HG03025 (cell line): ENCODE measurements around the gene ATXN10.
"Not testable (repeated sequence)": the region's sequence is repeated elsewhere in the genome, so short reads cannot be mapped to it uniquely, and the experiment has no call there.

Source experiments
- ATAC-seq: cut with Tn5 transposase; IDR thresholded peaks from one replicate; pipeline ENCODE4 v1.9.1; 2021; ENCODE audit warnings: mild to moderate bottlenecking, moderate library complexity; ENCODE audit not compliant: unreplicated experiment, low FRiP score

Gene ATXN10

DNA sequence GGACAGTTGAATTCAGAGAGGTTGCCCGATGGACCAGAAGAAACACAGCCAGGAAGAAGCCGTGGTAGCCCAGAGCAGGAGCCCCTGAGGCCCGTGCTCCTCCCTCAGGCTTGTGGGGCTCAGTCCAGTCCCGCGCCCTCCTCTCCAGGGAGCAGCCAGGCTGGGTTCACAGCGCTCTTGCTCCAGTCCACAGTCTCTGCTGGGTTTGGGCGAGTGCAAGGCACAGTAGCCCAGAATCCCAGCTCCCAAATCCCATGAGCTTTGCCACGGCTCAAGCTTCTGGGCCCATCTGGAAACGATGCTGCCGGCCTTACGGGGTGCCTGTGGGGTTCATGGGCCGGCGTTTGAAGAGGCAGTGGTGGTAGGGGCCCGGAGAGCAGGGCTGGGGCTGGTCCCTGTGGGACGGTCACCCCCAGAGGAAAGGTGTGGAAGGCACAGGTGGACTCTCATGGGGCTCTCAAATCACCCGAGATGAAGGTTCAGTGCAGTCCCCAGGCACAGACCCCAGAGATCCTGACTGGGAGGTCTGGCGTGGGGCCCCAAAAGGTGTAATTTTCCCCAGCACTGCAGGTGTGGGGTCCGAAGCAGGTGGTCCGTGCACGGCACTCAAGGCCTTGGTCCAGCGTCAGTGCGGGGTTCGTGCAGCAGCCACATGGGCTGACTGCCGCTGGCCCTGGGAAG is 30.6 kb upstream of the ATXN10 start:
- no peak for ATAC-seq

DNA sequence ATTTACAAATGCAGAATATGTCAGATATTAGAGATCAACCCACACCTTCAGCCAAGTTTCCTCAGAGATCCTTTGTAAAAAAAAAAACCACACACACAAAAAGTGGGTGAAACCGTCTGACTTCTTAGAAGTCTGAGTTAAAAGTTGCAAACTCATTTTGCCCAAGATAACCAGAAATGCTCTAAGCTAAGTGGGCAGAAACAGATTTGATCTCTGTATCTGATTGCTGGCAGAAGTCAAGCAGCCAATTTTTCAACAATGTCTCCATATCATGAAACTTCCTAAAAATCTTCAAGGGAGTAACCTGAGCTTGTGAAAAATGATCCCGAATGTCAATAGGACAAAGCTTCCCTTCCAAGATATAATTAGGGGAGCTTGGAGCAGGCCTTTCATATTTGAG is 28.6 kb upstream of the ATXN10 start:
- ATAC-seq: no peak

- no peak for ATAC-seq
Measured at GRCh38 chr22:45644714-45645113, 26.9 kb upstream of the ATXN10 start.

DNA sequence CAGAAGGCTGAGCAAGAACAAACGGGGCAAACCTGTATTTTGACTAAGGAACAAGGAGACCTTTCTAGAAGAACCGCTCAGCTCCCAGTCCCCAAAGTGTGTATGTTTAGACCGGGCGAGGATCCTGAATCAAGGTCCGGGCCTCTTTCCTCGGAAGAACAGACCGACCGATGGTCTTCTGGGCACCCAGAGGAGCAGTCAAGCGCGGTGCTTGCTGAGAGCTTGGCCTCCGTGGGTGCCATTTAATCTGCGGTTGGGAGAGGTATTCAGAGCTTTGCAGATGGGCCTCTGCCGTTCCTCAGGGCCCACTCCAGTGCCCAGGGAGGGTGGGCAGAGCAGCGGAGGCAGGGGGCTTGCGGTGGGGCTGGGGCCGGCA is 26.5 kb upstream of the ATXN10 start:
- ATAC-seq: no peak

DNA sequence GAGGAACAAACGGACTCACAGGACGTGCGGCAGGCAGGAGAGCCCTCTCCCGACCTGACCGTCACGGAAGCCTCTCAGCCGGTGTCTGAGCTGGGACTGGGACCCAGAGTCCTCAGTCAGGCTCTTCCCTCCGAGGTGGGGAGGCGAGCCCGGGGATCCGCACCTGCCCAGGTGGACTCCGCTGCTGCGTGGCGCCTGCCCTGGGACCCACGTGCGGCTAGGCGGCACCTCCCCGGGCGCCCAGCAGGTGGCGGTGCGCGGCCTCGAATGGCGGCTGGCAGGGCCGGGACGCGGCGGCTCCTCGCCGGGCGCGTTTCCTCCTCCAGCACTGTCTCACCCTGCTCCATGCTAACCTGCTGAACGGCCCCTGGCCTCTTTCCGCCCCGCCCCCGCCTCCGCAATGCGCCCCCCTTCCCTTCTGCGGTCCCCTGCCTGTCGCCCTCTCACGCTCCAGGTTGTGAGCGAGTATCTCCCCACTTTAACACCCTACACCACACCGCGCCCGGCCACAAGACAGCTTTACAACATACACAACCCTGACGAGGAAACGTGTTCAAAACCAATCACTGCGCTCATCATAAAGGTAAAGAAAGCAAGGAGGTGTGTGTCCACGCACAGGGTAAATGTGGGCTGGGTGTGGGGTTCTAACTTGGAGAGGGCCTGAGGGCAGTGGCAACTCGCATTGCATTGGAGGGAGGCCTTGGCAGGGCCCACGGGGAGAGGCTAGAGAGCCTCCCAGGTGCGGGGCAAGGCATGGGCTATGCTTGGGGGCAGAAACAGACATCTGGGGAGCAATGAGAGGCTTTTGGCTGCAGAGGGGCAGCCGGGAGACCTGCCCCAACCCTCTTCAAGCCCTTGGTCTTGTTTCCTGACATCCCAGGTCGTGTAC is 25.9 kb upstream of the ATXN10 start:
- ATAC-seq: no peak

GRCh38 chr22:45647532-45648225 is 24.0 kb upstream of the ATXN10 start:
- no peak for ATAC-seq

GRCh38 chr22:45648301-45649117 is 23.1 kb upstream of the ATXN10 start:
- no peak for ATAC-seq

DNA sequence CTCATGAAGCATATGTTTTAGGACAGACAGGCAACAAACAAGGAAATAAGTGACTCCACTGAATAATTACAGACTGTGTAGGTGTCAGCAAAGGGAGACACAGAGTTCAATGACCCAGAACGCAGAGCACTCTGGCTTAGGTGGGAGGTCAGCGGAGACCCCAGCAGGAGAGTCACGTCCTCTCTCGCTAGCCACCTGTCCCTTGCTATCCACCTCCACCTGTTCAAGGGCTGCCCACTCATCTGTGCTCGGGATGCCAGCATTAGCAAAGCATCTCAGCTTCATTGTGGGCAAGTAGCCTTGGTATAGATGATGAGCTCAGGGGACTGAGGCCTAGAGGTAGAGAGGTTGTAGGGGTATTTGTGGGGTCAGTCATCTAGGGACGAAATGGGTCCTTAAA is 21.8 kb upstream of the ATXN10 start:
- no peak for ATAC-seq

DNA sequence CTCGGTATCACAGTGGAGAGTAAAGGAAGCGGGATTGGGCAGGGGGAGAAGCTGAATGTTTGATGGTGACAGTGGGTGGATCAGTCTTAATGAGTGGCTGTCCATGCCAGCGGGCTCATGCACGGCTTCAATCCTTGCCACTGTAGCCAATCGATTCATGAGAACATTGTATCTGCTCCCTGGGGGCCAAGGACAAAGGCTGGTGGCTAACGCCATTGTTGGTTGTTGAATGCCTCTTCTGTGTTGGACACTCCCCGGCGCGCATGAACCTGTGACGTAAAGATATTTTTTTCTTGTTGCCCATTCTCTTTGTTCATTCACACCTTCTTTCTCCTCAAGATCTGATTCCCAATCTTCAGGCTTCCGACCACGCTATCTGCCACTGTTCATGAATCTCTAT is 20.9 kb upstream of the ATXN10 start:
- no peak for ATAC-seq

DNA sequence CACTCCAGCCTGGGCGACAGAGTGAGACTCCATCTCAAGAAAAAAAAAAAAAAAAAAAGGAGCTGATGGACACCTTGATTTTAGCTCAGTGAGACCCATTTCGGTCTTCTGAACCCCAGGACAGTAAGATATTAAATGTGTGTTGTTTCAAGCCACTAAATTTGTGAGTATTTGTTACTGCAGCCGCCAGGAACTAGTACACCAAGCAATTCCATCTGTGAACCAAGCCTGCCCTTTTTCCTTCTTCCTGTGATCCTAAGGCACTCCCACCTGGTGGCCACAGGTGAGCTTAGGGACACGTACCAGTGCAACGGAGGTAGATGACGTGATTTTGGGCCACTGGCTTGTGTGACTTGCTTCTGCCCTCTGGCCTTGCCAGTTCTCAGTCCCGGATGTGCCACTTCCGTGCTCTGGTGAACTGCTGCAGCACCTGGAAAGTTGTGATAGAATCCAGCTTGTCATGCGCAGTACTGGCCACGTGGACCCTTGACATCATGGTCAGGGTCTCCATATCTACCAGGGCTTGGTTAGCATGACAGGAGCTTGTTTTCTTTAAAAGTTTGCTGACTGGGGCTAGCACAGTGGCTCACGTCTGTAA is 19.6 kb upstream of the ATXN10 start:
- ATAC-seq: no peak

DNA sequence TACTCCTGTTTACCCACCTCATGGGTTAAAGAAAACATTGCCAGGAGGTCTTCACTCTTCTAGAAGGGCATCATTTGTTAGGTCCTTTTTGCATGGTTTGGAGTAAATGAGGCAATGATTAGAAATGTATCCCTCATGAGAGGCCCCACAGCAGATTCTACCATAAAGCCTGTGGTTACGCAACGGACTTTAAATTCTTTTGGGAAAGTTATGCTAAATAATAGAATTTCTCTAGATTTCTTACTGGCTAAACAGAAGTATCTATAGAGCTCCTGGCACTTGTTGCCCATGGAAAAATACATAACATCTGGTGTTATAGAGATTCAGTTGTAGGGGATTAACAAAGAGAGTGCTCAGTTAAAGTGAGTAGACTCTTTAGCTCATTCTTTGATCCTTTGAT is 15.1 kb upstream of the ATXN10 start:
- no peak for ATAC-seq

DNA sequence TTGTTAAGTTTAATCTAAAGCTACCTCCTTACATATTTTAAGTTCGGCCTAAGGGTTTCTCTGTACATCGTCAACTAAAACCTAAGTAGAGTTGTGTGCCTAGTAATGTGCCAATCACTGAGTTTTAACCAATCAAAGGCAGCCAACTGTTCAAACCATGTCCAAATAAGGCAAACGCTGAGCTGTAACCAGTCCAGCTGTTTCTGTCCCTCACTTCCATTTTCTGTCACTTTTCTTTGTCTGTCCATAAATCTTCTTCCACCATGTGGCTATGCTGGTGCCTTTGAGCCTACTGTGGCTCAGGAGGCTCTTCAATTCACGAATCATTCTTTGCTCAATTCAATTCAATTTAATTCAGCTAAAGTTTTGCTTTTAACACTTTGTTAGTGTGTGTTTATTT is 13.9 kb upstream of the ATXN10 start:
- ATAC-seq: no peak

GRCh38 chr22:45664136-45664646 is 7.4 kb upstream of the ATXN10 start:
- no peak for ATAC-seq

DNA sequence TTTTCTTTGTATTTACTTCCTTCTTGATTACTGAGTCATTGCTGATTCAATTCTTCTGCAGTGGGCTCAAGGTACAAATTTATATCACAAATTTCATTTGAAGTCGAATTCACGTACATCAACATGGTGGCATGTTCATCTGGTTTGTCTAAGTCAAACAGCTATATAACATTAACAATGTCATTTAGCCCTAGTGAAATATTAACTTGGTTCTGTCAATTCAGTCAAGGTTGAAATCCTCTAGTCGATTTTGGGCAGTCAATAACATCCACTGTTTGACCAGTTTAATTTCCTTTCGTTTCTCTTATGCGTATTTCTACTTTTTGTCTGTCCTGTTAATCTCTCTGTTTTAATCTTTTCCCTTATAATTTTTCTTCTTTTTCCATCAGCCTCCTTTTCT is 4.1 kb upstream of the ATXN10 start:
- no peak for ATAC-seq

DNA sequence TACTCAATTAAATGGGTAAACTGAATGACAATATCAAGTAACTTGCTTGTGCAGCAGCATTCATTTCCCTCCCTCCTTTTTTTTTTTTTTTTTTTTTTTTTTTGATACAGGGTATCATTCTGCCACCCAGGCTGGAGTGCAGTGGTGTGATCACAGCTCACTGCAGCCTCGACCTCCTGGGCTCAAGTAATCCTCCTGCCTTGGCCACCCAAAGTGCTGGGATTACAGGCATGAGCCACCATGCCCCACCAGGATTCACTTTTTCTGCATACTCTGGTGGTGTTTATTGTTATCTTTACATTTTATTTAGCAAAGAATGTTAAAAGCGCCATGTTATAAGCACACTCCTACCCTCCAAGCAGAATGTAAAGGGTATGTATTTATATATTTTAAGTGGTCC is 1.3 kb upstream of the ATXN10 start:
- ATAC-seq: not testable (repeated sequence)

DNA sequence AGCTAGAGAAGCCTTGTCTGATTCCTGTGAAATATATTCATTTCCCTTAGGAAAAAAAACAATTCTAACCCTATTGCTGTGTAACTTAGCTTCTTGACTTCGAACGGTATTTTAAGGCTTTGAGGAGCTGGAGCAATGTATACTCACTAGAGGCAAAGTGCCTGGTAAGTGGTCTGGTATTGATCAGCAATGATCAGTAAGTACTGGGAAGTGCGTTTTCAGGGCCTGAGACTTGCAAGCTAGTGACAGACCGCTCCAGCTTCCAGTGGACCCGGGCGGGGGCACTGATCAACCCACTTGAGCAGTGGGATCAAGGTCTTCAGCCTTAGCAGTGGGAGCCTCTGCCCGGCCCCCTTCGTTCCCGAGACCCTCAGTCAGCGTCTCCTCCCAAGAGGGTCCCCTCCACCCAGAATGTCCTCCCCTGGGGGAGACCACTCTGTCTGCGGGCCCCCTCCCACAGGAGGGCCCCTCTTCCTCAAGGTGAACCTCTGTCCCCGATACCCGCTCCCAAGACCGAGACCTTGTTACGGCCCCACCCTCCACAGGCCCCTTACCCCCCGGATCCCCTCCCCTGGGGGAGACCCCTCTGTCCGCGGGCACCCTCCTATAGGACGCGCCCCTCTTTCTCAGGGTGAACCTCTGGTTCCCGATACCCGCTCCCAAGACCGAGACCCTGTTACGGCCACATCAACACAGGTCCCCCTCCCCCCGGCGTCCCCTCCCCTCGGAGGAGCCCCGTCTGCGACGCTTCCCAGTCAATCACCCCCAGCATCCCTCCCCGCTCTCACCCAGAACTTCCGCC is 452 bp upstream of the ATXN10 start:
- no peak for ATAC-seq

DNA sequence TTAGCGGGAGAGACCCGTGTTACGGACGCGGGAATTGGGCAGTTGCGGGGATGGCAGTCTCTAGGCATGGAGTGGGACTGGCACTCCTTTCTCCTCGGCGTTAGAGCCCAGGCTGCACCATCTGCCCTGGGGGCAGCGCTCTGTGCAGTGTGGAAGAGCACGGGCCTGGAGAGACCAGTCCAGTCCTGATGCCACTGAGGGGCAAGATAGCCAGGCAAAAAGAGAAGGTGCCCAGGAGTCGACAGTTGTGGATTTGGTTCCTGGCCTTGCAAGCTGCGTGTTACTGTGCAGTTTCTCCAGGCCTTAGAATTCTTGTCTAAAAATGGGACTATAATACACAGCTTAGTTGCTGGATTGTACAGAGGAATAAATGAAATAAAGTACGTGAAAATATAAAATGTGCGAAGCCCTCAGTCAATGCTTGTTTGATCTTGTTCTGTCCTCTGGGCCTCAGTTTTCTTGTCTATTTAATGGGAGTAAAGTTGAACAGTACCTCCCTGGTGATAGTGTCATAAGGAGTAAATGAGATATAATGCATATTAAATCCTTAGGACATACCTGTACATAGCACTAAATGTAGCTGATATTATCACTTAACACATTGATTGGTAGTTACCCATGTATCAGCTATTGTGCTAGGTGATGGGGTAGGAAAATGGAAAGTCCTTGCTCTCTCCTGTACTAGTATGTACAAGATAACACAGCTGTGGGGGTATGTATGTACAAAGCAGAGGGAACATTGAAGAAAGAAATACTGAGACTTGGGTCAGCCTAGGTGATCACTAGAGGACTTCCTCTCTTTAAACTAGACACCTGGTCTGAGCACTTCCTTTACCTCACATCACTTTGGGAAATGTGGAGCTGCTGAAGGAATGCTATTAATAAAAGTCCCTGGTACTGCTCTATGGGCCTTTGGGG is 1.2 kb downstream of the ATXN10 start:
- no peak for ATAC-seq

- no peak for ATAC-seq
Measured at GRCh38 chr22:45673482-45674175, 2.0 kb downstream of the ATXN10 start.
